Left colon (tissue), 2 donors: Measurements from ENCODE around the gene SHISA9. TPM values are rescaled to one million over a fixed set of nuclear protein-coding genes. Genes with fewer than 3 reads are reported as not detected.
"Not testable (repeated sequence)": the region's sequence is repeated elsewhere in the genome, so short reads cannot be mapped to it uniquely, and the experiment has no call there.

Experiments used
- ATAC-seq: fragments of 200-7000 bp; cut with Tn5 transposase; one replicate; pipeline ENCODE4 v1.9.1; 2020; ENCODE audit warnings: mild to moderate bottlenecking, moderate library complexity
- DNase-seq, 2 donors: peaks; one replicate each; pipeline ENCODE4 v3.0.0-alpha.2; 2020
- intact Hi-C, 2 donors: fragments of 100-400 bp; cut with DNase I in 1 of 2; cut with micrococcal nuclease in 1 of 2; formaldehyde crosslinking; loops; one replicate each; pipeline versions ENCODE4 v1.11.2 to v1.14.0; 2022; cut with DNase I, micrococcal nuclease
- total RNA-seq, 2 donors: library from RNA; stranded (reverse); fragmentation: NEBNext Ultra II Directional; extraction: Animal tissue kit (Norgen Biotek cat#: 25700); gene quantifications; one replicate each; pipeline ENCODE4 v1.2.1, GENCODE V29; 2021
- donor health status: DM: no; HTN: no; CAD: no.
- donor health status: DM: yes; HTN: yes; CAD: no.

Gene SHISA9
- total RNA-seq, 2 donors from 2014 or later, result 1.5 to 2.3 TPM

GRCh38 chr16:12896562-12896961, 4.8 kb upstream of the SHISA9 start:
- intact Hi-C loops, result no loop called here

GRCh38 chr16:12898551-12898950, 2.8 kb upstream of the SHISA9 start:
- DNase-seq (no peak), ATAC-seq (no peak)
- intact Hi-C loops, result no loop called here

More at GRCh38 chr16:12896562-12896961, 4.8 kb upstream of the SHISA9 start:
- no peak for DNase-seq
- no peak for ATAC-seq

GRCh38 chr16:12899529-12900143, 1.8 kb upstream of the SHISA9 start:
- DNase-seq (no peak), ATAC-seq (no peak)
- intact Hi-C loops, result no loop called here

GRCh38 chr16:12900156-12900555, 1.2 kb upstream of the SHISA9 start:
- ATAC-seq (no peak), DNase-seq (no peak)
- intact Hi-C loops, result no loop called here

- ATAC-seq (no peak), DNase-seq (no peak)
- intact Hi-C loops, result no loop called here
Measured at GRCh38 chr16:12900599-12901203, 697 bp upstream of the SHISA9 start.

- DNase-seq, result no peak
- ATAC-seq, result no peak
- intact Hi-C loops, result no loop called here
Measured at GRCh38 chr16:12901204-12901596, 198 bp upstream of the SHISA9 start.

GRCh38 chr16:12902511-12903372, 1.3 kb downstream of the SHISA9 start:
- intact Hi-C loops, result no loop called here
- ATAC-seq (no peak), DNase-seq (no peak)

GRCh38 chr16:12903407-12904328, 2.3 kb downstream of the SHISA9 start:
- DNase-seq (no peak), ATAC-seq (no peak)
- intact Hi-C loops, result no loop called here

- ATAC-seq (no peak), DNase-seq (no peak)
- intact Hi-C loops, result no loop called here
Measured at GRCh38 chr16:12904329-12904671, 2.9 kb downstream of the SHISA9 start.

- DNase-seq, result no peak
- intact Hi-C loops, result no loop called here
- no peak for ATAC-seq
Measured at GRCh38 chr16:12906271-12906670, 4.9 kb downstream of the SHISA9 start.

GRCh38 chr16:12906765-12907516, 5.5 kb downstream of the SHISA9 start:
- no peak for DNase-seq
- ATAC-seq, result no peak
- intact Hi-C loops, result no loop called here

- no peak for ATAC-seq
- no peak for DNase-seq
- intact Hi-C loops, result no loop called here
Measured at GRCh38 chr16:12907670-12908233, 6.4 kb downstream of the SHISA9 start.

- no peak for DNase-seq
- no peak for ATAC-seq
- intact Hi-C loops, result no loop called here
Measured at GRCh38 chr16:12917246-12917645, 15.8 kb downstream of the SHISA9 start.

- ATAC-seq (no peak), DNase-seq (no peak)
- intact Hi-C loops, result no loop called here
Measured at GRCh38 chr16:12917653-12918052, 16.3 kb downstream of the SHISA9 start.

- intact Hi-C loops, result no loop called here
- DNase-seq (no peak), ATAC-seq (no peak)
Measured at GRCh38 chr16:12920739-12921138, 19.3 kb downstream of the SHISA9 start.

- DNase-seq, ATAC-seq: not testable (repeated sequence)
Measured at GRCh38 chr16:12923640-12924039, 22.2 kb downstream of the SHISA9 start.

GRCh38 chr16:12925026-12925800, 23.8 kb downstream of the SHISA9 start:
- intact Hi-C loops, result no loop called here
- DNase-seq (no peak), ATAC-seq (no peak)

More at GRCh38 chr16:12923640-12924039, 22.2 kb downstream of the SHISA9 start:
- intact Hi-C loops, result not testable (repeated sequence)
